ENCODE data around the gene RNF115.
"Not testable (repeated sequence)": the region's sequence is repeated elsewhere in the genome, so short reads cannot be mapped to it uniquely, and the experiment has no call there.

RNF115 gene

GRCh38 chr1:145726193-145726592 is 97.7 kb downstream of the RNF115 start:
- DNase-seq, result not testable (repeated sequence)

- DNase-seq, result peak; percentile 70
Measured at GRCh38 chr1:145720878-145721671, 102.8 kb downstream of the RNF115 start.

GRCh38 chr1:145720556-145720877 is 103.4 kb downstream of the RNF115 start:
- DNase-seq, result no peak

- DNase-seq, result no peak
Measured at GRCh38 chr1:145719230-145720079, 104.4 kb downstream of the RNF115 start, which contains the start of gene CD160. Gene CD160 (plus strand): TSS chr1:145719499. CDS start chr1:145728328, 8,829 bp downstream.

- not testable (repeated sequence) for DNase-seq
Measured at GRCh38 chr1:145718465-145718864, 105.4 kb downstream of the RNF115 start.

GRCh38 chr1:145717833-145718232 is 106.1 kb downstream of the RNF115 start:
- no peak for DNase-seq

- DNase-seq, result no peak
Measured at GRCh38 chr1:145716641-145717345, 107.1 kb downstream of the RNF115 start.

GRCh38 chr1:145714524-145715111 is 109.3 kb downstream of the RNF115 start:
- no peak for DNase-seq

GRCh38 chr1:145711213-145711651 is 112.7 kb downstream of the RNF115 start:
- no peak for DNase-seq

GRCh38 chr1:145710291-145711027 is 113.4 kb downstream of the RNF115 start:
- DNase-seq, result no peak

GRCh38 chr1:145708063-145708462 is 115.8 kb downstream of the RNF115 start:
- no peak for DNase-seq

GRCh38 chr1:145707183-145707867 is 116.6 kb downstream of the RNF115 start, which contains the start of gene PDZK1:
Gene PDZK1 (minus strand): TSS chr1:145707368. CDS start chr1:145688021, 19,347 bp downstream.
- no peak for DNase-seq

- DNase-seq, result no peak
Measured at GRCh38 chr1:145706086-145706664, 117.7 kb downstream of the RNF115 start.

GRCh38 chr1:145705622-145706021 is 118.3 kb downstream of the RNF115 start:
- DNase-seq, result no peak

GRCh38 chr1:145702826-145703225 is 121.1 kb downstream of the RNF115 start:
- no peak for DNase-seq

- DNase-seq, result no peak
Measured at GRCh38 chr1:145702052-145702451, 121.8 kb downstream of the RNF115 start.

GRCh38 chr1:145701306-145701862 is 122.5 kb downstream of the RNF115 start:
- no peak for DNase-seq

GRCh38 chr1:145696630-145696960 is 127.3 kb downstream of the RNF115 start:
- DNase-seq, result no peak

- DNase-seq, result no peak
Measured at GRCh38 chr1:145695821-145696629, 127.9 kb downstream of the RNF115 start.
